Heart right ventricle (tissue), 16 donors: ENCODE data around the gene AACS. TPM values are rescaled to one million over a fixed set of nuclear protein-coding genes. Genes with fewer than 3 reads are reported as not detected.

Experiments used
- ATAC-seq, 8 donors: fragments of 200-7000 bp; cut with Tn5 transposase; one replicate each; pipeline ENCODE4 v1.9.1; 2020; ENCODE audit warnings: mild to moderate bottlenecking in 8 of 8, moderate library complexity in 8 of 8, moderate number of reproducible peaks in 1 of 8
- DNase-seq, 2 donors: peaks; one replicate each; pipeline ENCODE4 v3.0.0-alpha.2; 2020
- H3K27ac ChIP-seq, 10 donors: fragments of 200-600 bp; sonication (generic) in 2 of 10; one replicate each; pipeline versions ENCODE4 v1.5.0 to v1.8.0; 2020 to 2022; ENCODE audit warnings: mild to moderate bottlenecking in 3 of 10
- H3K27me3 ChIP-seq, 7 donors: fragments of 200-600 bp; one replicate each; pipeline ENCODE4 v1.8.0; 2021 to 2022; ENCODE audit warnings: mild to moderate bottlenecking in 2 of 7
- H3K36me3 ChIP-seq, 9 donors: fragments of 200-600 bp; sonication (generic) in 1 of 9; one replicate each; pipeline versions ENCODE4 v1.5.0 to v1.8.0; 2020 to 2022; ENCODE audit warnings: mild to moderate bottlenecking in 2 of 9
- H3K4me1 ChIP-seq, 9 donors: fragments of 200-600 bp; sonication (generic) in 1 of 9; one replicate each; pipeline versions ENCODE4 v1.5.0 to v1.8.0; 2020 to 2022; ENCODE audit warnings: mild to moderate bottlenecking in 4 of 9
- H3K4me3 ChIP-seq, 10 donors: fragments of 200-600 bp; sonication (generic) in 2 of 10; one replicate each; pipeline versions ENCODE4 v1.5.0 to v1.8.0; 2020 to 2022; ENCODE audit warnings: mild to moderate bottlenecking in 7 of 10, moderate library complexity in 2 of 10
- H3K9me3 ChIP-seq, 11 donors: fragments of 200-600 bp in 10 of 11; sonication (generic) in 2 of 11; one replicate each; pipeline versions ENCODE4 v1.5.0 to v1.8.0; 2013 to 2022; ENCODE audit warnings: mild to moderate bottlenecking in 2 of 11, control low read depth in 1 of 11, moderate library complexity in 1 of 11
- WGBS, 2 donors: extraction: QIAGEN DNeasy Blood & Tissue Kit; methylation state at CpG; one replicate each; pipeline ENCODE4 v1.1.7; 2013; ENCODE audit warnings: inconsistent platforms in 1 of 2; 5-methylcytosine and 5-hydroxymethylcytosine counted together
- intact Hi-C, 10 donors: fragments of 100-400 bp; cut with DNase I; formaldehyde crosslinking; loops; one replicate each; pipeline versions ENCODE4 v1.11.1 to v1.14.2; 2022
- polyA plus RNA-seq, 2 donors: library from polyadenylated mRNA; stranded (reverse); fragments of 200-250 nt; gene quantifications; one replicate each; pipeline ENCODE4 v1.2.3, GENCODE V29; 2013
- total RNA-seq, 10 donors: library from RNA; stranded (reverse); fragmentation: NEBNext Ultra II Directional in 3 of 10; extraction: Animal tissue kit (Norgen Biotek cat#: 25700) in 3 of 10; gene quantifications; one replicate each; pipeline versions ENCODE4 v1.2.1 to v1.2.4, GENCODE V29; 2021 to 2023
- TF ChIP-seq, protein P1 (sequence below), 9 donors: fragments of 200-600 bp; sonication (generic) in 2 of 9; IDR thresholded peaks; one replicate each; pipeline versions ENCODE4 v1.5.0 to v1.8.0; 2021 to 2022; ENCODE audit warnings: antibody characterized with exemption in 9 of 9, mild to moderate bottlenecking in 5 of 9, moderate library complexity in 1 of 9
- donor health status: Arrhythmogenic right ventricular cardiomyopathy.
- donor health status: ischemic (EF 13 %, LVEDD 7.1; RV severe dilation, severe dysfunction).
- donor health status: healthy with polysubstance abuse.
- donor health status: DM: no; HTN: yes; CAD: no.
- donor health status: DM: no; HTN: no; CAD: no.
- donor health status: ischemic (EF 25% LVEDD 6.9; RV normal size, moderate dysfunction).
- donor health status: ischemic (EF 25% LVEDD 5.7; RV mildly dilated, moderate dysfunction).
- donor health status: healthy.
- donor health status: DM: yes; HTN: yes; CAD: no.
- donor health status: Ischemic cardiomyopathy.
- donor health status: ischemic (EF 35%, LVEDD 5.7; RV mildly dilated, moderate dysfunction).
- donor health status: nonischemic (EF 11% LVEDD 7.7; RV severe dilation, severe dysfunction).
- donor health status: DM: yes; HTN: yes; CAD: no.
- donor health status: PGD.
- donor health status: ischemic (EF 29% LVEDD 5.4; RV normal size, mild dysfunction).
- donor health status: nonischemic (EF 23%, LVEDD 6.1; RV moderate dilation, normal function).

Gene AACS
- total and polyA plus RNA-seq, 12 donors = 8.5 to 19.4 (median 12.1) TPM

DNA sequence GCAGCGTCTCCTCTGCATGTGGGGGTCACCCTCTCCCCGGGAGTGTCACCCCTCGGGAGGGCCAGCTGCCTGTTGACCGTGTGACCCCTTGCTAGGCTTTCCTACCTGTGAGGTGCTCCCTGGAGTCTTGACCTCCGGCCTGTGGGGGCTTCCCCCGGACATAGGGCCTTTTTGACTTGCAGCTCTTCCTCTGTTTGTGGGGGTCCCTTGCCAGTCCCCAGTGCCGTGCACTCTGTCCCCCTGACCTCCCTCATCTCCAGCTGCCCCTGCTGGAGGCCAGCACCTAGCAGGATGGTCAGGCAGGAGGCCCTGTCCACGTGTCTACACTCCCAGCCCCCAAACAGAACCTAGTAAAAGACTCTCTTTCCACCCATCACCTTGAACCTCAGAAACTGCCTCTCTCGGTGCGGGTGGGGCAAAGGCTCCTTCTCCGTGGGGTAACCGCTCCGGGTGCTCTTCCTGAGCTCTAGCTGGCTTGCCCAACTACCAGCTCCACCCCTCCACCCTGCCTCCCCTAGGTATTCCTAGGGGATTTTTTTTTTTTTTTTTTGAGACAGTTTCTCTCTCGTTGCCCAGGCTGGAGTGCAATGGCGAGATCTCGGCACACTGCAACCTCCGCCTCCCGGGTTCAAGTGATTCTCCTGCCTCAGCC is 810 bp downstream of the AACS start:
- TF ChIP-seq, protein P1, sequence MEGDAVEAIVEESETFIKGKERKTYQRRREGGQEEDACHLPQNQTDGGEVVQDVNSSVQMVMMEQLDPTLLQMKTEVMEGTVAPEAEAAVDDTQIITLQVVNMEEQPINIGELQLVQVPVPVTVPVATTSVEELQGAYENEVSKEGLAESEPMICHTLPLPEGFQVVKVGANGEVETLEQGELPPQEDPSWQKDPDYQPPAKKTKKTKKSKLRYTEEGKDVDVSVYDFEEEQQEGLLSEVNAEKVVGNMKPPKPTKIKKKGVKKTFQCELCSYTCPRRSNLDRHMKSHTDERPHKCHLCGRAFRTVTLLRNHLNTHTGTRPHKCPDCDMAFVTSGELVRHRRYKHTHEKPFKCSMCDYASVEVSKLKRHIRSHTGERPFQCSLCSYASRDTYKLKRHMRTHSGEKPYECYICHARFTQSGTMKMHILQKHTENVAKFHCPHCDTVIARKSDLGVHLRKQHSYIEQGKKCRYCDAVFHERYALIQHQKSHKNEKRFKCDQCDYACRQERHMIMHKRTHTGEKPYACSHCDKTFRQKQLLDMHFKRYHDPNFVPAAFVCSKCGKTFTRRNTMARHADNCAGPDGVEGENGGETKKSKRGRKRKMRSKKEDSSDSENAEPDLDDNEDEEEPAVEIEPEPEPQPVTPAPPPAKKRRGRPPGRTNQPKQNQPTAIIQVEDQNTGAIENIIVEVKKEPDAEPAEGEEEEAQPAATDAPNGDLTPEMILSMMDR (IDR thresholded peaks at IDR 0.05) = no peak
- H3K4me3 ChIP-seq = peak overlapping the region; percentile 59 to 93 (median 84)
- 57 to 59% methylated on average over 18 of the region's 18 CpGs for WGBS, 2 donors
- H3K9me3 ChIP-seq = peaks cover 0 to 6% (median 0%) of the 10 kb centered on the region in 11 donors
- peaks cover 0 to 18% (median 0%) of the 10 kb centered on the region in 7 donors for H3K27me3 ChIP-seq
- peaks cover 4 to 29% (median 19%) of the 10 kb centered on the region in 9 donors for H3K4me1 ChIP-seq
- H3K27ac ChIP-seq = peak overlapping the region in 8 of 10 donors; percentile 45 to 80 (median 73)
- ATAC-seq (peak in 3 of 8 donors; percentile 6 to 22 (median 7)), DNase-seq (peak in 1 of 2 donors; percentile 23)
- peaks cover 0 to 4% (median 0%) of the 10 kb centered on the region in 9 donors for H3K36me3 ChIP-seq
- intact Hi-C loops = loop anchor here in 3 of 10 donors (1.0 to 5.0 kb wide), 3 partner anchors 15 to 159 kb away; no protein-coding TSS in a partner anchor

- DNase-seq = no peak
Observed at GRCh38 chr12:125068391-125068790, 3.2 kb downstream of the AACS start.

DNA sequence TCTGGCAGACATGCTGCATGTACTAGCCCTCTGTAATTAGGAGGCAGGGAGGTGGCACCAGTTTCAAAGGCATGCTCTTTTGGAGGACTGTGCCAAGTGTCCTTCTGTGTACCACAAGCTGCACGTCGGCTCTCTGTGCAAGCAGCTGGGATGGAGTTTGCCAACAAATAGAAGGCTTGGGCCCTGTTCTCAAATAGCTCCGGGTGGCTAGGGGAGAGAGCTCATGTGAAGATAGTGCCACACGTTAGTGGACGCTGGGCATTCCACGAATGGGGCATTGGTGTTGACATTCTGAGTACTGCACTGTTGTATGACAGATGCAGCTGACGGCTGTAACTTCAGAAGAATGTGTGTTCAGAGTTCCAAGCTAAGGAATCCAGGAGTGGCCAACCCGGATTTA is 4.4 kb downstream of the AACS start:
- H3K9me3 ChIP-seq = no peaks in the 10 kb centered on the region
- peaks cover 4 to 26% (median 16%) of the 10 kb centered on the region in 9 donors for H3K4me1 ChIP-seq
- TF ChIP-seq, protein P1 (IDR thresholded peaks at IDR 0.05) = no peak
- no peak for DNase-seq
- 41 to 54% methylated on average over 8 of the region's 8 CpGs for WGBS, 2 donors
- peak overlapping the region in 5 of 10 donors; percentile 2 to 76 (median 50) for H3K27ac ChIP-seq
- ATAC-seq = peak in 6 of 8 donors; percentile 32 to 81 (median 62)
- peaks cover 0 to 2% (median 0%) of the 10 kb centered on the region in 7 donors for H3K27me3 ChIP-seq
- intact Hi-C loops = loop anchor here in 1 of 10 donors (5.0 kb wide), 1 partner anchor 162 kb away; no protein-coding TSS in a partner anchor
- peaks cover 0 to 10% (median 0%) of the 10 kb centered on the region in 9 donors for H3K36me3 ChIP-seq
- H3K4me3 ChIP-seq = no peak overlapping the region

More at GRCh38 chr12:125068391-125068790, 3.2 kb downstream of the AACS start:
- Histone ChIP-seq H3K4me3 (no peak overlapping the region), H3K9me3 (no peaks in the 10 kb centered on the region), H3K4me1 (peaks cover 4 to 29% (median 19%) of the 10 kb centered on the region in 9 donors), H3K27me3 (peaks cover 0 to 13% (median 0%) of the 10 kb centered on the region in 7 donors), H3K27ac (no peak overlapping the region), H3K36me3 (peaks cover 0 to 6% (median 0%) of the 10 kb centered on the region in 9 donors)
- ATAC-seq = no peak
- 73 to 75% methylated on average over 6 of the region's 6 CpGs for WGBS, 2 donors
- TF ChIP-seq, protein P1 (IDR thresholded peaks at IDR 0.05) = no peak
- intact Hi-C loops = loop anchor here in 1 of 10 donors (5.0 kb wide), 1 partner anchor 161 kb away; no protein-coding TSS in a partner anchor

DNA sequence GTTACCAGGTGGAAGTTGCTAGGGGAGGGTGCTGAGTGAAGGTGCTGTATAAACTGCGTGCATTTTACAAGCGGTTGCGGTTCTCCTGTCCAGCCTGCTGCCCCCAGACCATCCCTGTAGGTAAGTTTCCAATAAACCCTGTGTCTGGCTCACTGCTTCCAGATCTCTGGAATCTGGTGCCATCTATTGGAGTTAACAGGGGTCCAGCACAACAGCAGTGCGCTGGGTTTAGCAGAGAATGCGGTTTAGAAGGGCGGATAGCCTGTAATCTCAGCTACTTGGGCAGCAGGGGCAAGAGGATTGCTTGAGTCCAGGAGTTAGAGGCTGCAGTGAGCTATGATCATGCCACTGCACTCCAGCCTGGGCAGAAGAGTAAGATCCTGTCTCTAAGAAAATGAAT is 4.9 kb downstream of the AACS start:
- Histone ChIP-seq H3K4me1 (peaks cover 4 to 24% (median 14%) of the 10 kb centered on the region in 9 donors), H3K27ac (peak overlapping the region in 3 of 10 donors; percentile 15 to 65 (median 50)), H3K27me3 (no peaks in the 10 kb centered on the region), H3K36me3 (peaks cover 0 to 13% (median 0%) of the 10 kb centered on the region in 9 donors), H3K9me3 (no peaks in the 10 kb centered on the region), H3K4me3 (no peak overlapping the region)
- TF ChIP-seq, protein P1 (IDR thresholded peaks at IDR 0.05) = peak in 1 of 9 donors; percentile 9
- ATAC-seq (no peak), DNase-seq (no peak)
- intact Hi-C loops = no loop called here
- 61 to 79% methylated on average over 6 of the region's 6 CpGs for WGBS, 2 donors
